Omental fat pad (tissue), 4 donors: Measurements from ENCODE around the gene SLC16A11. TPM values are rescaled to one million over a fixed set of nuclear protein-coding genes. Genes with fewer than 3 reads are reported as not detected.
"Not testable (repeated sequence)": the region's sequence is repeated elsewhere in the genome, so short reads cannot be mapped to it uniquely, and the experiment has no call there.

Experiments used
- ATAC-seq: fragments of 150-250 bp; one replicate; pipeline ENCODE4 v1.9.1; 2016; ENCODE audit warnings: mild to moderate bottlenecking, moderate library complexity; ENCODE audit not compliant: low FRiP score
- DNase-seq: peaks from one replicate; pipeline ENCODE4 v3.0.0-alpha.2; 2019; ENCODE audit warnings: low spot score
- small RNA-seq: library from RNA; depleted of rRNA; stranded (forward); fragments of <200 nt; gene quantifications from one replicate; pipeline ENCODE3, GENCODE V24; 2016
- total RNA-seq, 4 donors: library from RNA; depleted of rRNA; stranded (reverse); fragments of >200 nt; gene quantifications; one replicate each; pipeline ENCODE4 v1.1.0, GENCODE V29; 2016
- TF ChIP-seq, protein P1 (sequence below), 3 donors: fragments of 450-650 bp; IDR thresholded peaks; one replicate each; pipeline ENCODE4 v1.5.1; 2016 to 2017; ENCODE audit warnings: antibody characterized with exemption in 3 of 3, mild to moderate bottlenecking in 3 of 3, moderate library complexity in 2 of 3

Gene SLC16A11
- total RNA-seq, 4 donors from 2014 or later: 0.44 to 0.60 (median 0.47) TPM; not detected in 1

GRCh38 chr17:6996256-6997011 lies 47.5 kb downstream of the SLC16A11 start:
- DNase-seq: no peak
- TF ChIP-seq, protein P1, sequence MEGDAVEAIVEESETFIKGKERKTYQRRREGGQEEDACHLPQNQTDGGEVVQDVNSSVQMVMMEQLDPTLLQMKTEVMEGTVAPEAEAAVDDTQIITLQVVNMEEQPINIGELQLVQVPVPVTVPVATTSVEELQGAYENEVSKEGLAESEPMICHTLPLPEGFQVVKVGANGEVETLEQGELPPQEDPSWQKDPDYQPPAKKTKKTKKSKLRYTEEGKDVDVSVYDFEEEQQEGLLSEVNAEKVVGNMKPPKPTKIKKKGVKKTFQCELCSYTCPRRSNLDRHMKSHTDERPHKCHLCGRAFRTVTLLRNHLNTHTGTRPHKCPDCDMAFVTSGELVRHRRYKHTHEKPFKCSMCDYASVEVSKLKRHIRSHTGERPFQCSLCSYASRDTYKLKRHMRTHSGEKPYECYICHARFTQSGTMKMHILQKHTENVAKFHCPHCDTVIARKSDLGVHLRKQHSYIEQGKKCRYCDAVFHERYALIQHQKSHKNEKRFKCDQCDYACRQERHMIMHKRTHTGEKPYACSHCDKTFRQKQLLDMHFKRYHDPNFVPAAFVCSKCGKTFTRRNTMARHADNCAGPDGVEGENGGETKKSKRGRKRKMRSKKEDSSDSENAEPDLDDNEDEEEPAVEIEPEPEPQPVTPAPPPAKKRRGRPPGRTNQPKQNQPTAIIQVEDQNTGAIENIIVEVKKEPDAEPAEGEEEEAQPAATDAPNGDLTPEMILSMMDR (IDR thresholded peaks at IDR 0.05): no peak
- ATAC-seq: no peak

DNA sequence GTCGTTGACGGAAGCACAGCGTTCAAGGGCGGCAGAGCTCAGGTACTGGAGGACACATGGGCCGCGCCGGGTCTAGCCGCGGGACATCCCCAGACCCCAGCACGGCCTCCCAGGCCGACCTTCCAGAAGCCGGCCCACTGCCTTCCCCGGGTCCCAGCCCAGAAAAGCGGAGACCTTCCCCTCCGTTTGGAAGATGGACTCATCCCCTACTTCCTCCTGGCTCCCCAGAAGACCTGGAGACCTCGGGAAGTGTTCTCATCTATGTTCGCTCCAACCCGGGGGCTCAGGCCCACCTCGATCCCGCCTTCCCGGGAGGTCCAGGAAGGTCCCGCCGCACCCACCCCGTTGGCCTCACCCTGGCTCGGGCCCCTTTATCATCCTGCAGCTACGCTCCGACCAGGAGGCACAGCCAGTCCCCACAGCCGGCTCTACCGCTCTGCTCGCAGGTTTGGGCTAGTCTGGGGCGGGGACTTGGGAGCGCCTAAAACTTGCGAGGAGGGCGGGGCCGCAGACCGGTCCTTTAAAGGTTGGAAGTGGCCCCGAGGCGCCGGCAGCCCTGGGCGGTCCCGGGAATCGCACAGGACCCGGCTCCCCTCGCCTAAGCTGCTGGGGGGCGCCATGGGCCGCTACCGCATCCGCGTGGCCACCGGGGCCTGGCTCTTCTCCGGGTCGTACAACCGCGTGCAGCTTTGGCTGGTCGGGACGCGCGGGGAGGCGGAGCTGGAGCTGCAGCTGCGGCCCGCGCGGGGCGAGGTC lies 48.2 kb downstream of the SLC16A11 start, which contains the start of gene ALOX12:
TSS of gene ALOX12 (plus strand) at position 550 of the 756 bp plus-strand sequence. CDS start at position 619, 69 bp downstream.
- peak; percentile 65 for ATAC-seq
- no peak for DNase-seq
- TF ChIP-seq, protein P1 (IDR thresholded peaks at IDR 0.05): no peak

GRCh38 chr17:6994666-6995256 lies 49.1 kb downstream of the SLC16A11 start:
- TF ChIP-seq, protein P1 (IDR thresholded peaks at IDR 0.05): no peak
- ATAC-seq (no peak), DNase-seq (no peak)

GRCh38 chr17:6994118-6994598 lies 49.7 kb downstream of the SLC16A11 start:
- DNase-seq (no peak), ATAC-seq (no peak)
- TF ChIP-seq, protein P1 (IDR thresholded peaks at IDR 0.05): no peak

DNA sequence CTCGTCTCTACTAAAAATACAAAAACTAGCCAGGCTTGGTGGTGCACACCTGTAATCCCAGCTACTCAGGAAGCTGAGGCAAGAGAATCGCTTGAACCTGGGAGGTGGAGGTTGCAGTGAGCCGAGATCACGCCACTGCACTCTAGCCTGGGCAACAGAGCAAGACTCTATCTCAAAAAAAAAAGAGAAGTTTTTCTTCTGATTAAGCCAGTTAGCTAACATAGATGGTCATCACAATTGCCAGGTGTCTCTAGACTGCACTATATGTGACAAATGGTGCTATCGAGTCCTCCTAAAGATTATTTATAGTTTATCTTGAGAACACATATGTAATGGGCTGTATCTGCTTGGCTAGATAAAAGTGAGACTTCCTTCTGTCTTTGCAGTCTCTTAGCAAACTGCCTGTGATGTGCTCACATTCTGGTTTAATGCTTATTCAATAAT lies 50.3 kb downstream of the SLC16A11 start:
- ATAC-seq, DNase-seq: not testable (repeated sequence)

Small RNAs within 50 kb of the gene (small RNA-seq; reads per million reads assigned to genes)
- gene AC120057.1: not detected

Other genes starting within 250 kb of the SLC16A11 start
- not detected for gene TEKT1, start 212.4 kb downstream of the SLC16A11 start, total RNA-seq
- under 1 TPM in 1 of 4 donors, not detected in 3; 0.25 TPM for gene ALOX12, start 48.0 kb downstream of the SLC16A11 start, total RNA-seq
- gene RNASEK, start 31.5 kb downstream of the SLC16A11 start, total RNA-seq: 100 to 1,000 TPM in 3 of 4 donors, 10 to 100 TPM in 1; 34.4 to 253 (median 130) TPM
- gene BCL6B, start 21.0 kb downstream of the SLC16A11 start, total RNA-seq: 10 to 100 TPM in 1 of 4 donors, 1 to 10 TPM in 3; 4.6 to 11.2 (median 8.2) TPM
- 1 to 10 TPM in 3 of 4 donors, under 1 TPM in 1; 0.74 to 2.2 (median 1.5) TPM for gene SLC16A13, start 8.1 kb downstream of the SLC16A11 start, total RNA-seq
- gene CLEC10A, start 36.2 kb upstream of the SLC16A11 start, total RNA-seq: 10 to 100 TPM in 3 of 4 donors, 1 to 10 TPM in 1; 7.2 to 21.7 (median 15.7) TPM
- gene ASGR2, start 70.7 kb upstream of the SLC16A11 start, total RNA-seq: 1 to 10 TPM in 2 of 4 donors, under 1 TPM in 1, not detected in 1; 0.84 to 3.1 (median 1.6) TPM
- gene ASGR1, start 135.3 kb upstream of the SLC16A11 start, total RNA-seq: 1 to 10 TPM in 3 of 4 donors, under 1 TPM in 1; 0.56 to 2.5 (median 1.4) TPM
- 10 to 100 TPM in 3 of 4 donors, 1 to 10 TPM in 1; 8.7 to 12.5 (median 11.6) TPM for gene DLG4, start 175.7 kb upstream of the SLC16A11 start, total RNA-seq
- gene ACADVL, start 175.8 kb upstream of the SLC16A11 start, total RNA-seq: 100 to 1,000 TPM; 677 to 996 (median 722) TPM
- 10 to 100 TPM; 22.7 to 41.6 (median 23.6) TPM for gene DVL2, start 190.4 kb upstream of the SLC16A11 start, total RNA-seq
- gene PHF23, start 195.4 kb upstream of the SLC16A11 start, total RNA-seq: 10 to 100 TPM; 22.1 to 43.8 (median 28.9) TPM
- gene GABARAP, start 198.4 kb upstream of the SLC16A11 start, total RNA-seq: 100 to 1,000 TPM; 316 to 526 (median 376) TPM
- gene CTDNEP1, start 207.6 kb upstream of the SLC16A11 start, total RNA-seq: 10 to 100 TPM; 47.9 to 66.2 (median 61.8) TPM
- 10 to 100 TPM; 25.9 to 34.5 (median 30.1) TPM for gene ELP5, start 208.1 kb upstream of the SLC16A11 start, total RNA-seq
- gene CLDN7, start 218.4 kb upstream of the SLC16A11 start, total RNA-seq: 1 to 10 TPM; 3.0 to 9.0 (median 7.4) TPM
- gene SLC2A4, start 237.6 kb upstream of the SLC16A11 start, total RNA-seq: 10 to 100 TPM in 3 of 4 donors, 1 to 10 TPM in 1; 8.9 to 29.2 (median 12.1) TPM